ENCODE data around the gene HIPK3. TPM values are rescaled to one million over a fixed set of nuclear protein-coding genes. Genes with fewer than 3 reads are reported as not detected.

The HIPK3 gene
- total RNA-seq, 1 donor from 2014 or later: 100 TPM

GRCh38 chr11:33315822-33316221 is 58.6 kb downstream of the HIPK3 start:
- TF ChIP-seq CTCF (IDR thresholded peaks at IDR 0.05; ENCODE audit: insufficient read depth, low read length, severe bottlenecking): no peak
- no peak overlapping the region for H3K4me3 ChIP-seq (ENCODE audit: low read depth, low read length)
- H3K27me3 ChIP-seq (ENCODE audit: control insufficient read depth, insufficient read depth, low read length): no peaks in the 10 kb centered on the region
- FAIRE-seq: no peak
- no peaks in the 10 kb centered on the region for H3K36me3 ChIP-seq (ENCODE audit: control insufficient read depth, insufficient read depth, low read length)
- DNase-seq (ENCODE audit: low read depth): no peak

GRCh38 chr11:33317662-33318061 is 60.5 kb downstream of the HIPK3 start:
- H3K36me3 ChIP-seq (ENCODE audit: control insufficient read depth, insufficient read depth, low read length): no peaks in the 10 kb centered on the region
- FAIRE-seq (no peak), DNase-seq (ENCODE audit: low read depth) (peak; percentile 79)
- H3K27me3 ChIP-seq (ENCODE audit: control insufficient read depth, insufficient read depth, low read length): no peaks in the 10 kb centered on the region
- no peak overlapping the region for H3K4me3 ChIP-seq (ENCODE audit: low read depth, low read length)
- TF ChIP-seq CTCF (IDR thresholded peaks at IDR 0.05; ENCODE audit: insufficient read depth, low read length, severe bottlenecking): no peak

- Histone ChIP-seq H3K4me3 (ENCODE audit: low read depth, low read length) (no peak overlapping the region), H3K27me3 (ENCODE audit: control insufficient read depth, insufficient read depth, low read length) (no peaks in the 10 kb centered on the region), H3K36me3 (ENCODE audit: control insufficient read depth, insufficient read depth, low read length) (no peaks in the 10 kb centered on the region)
- DNase-seq (ENCODE audit: low read depth) (no peak), FAIRE-seq (no peak)
- no peak for TF ChIP-seq CTCF (IDR thresholded peaks at IDR 0.05; ENCODE audit: insufficient read depth, low read length, severe bottlenecking)
Measured at GRCh38 chr11:33320016-33320813, 63.0 kb downstream of the HIPK3 start.

- FAIRE-seq: no peak
- no peak for TF ChIP-seq CTCF (IDR thresholded peaks at IDR 0.05; ENCODE audit: insufficient read depth, low read length, severe bottlenecking)
- H3K27me3 ChIP-seq (ENCODE audit: control insufficient read depth, insufficient read depth, low read length): no peaks in the 10 kb centered on the region
- H3K36me3 ChIP-seq (ENCODE audit: control insufficient read depth, insufficient read depth, low read length): no peaks in the 10 kb centered on the region
- no peak overlapping the region for H3K4me3 ChIP-seq (ENCODE audit: low read depth, low read length)
- DNase-seq (ENCODE audit: low read depth): no peak
Measured at GRCh38 chr11:33320814-33321330, 63.7 kb downstream of the HIPK3 start.

- FAIRE-seq (no peak), DNase-seq (ENCODE audit: low read depth) (no peak)
- Histone ChIP-seq H3K36me3 (ENCODE audit: control insufficient read depth, insufficient read depth, low read length) (no peaks in the 10 kb centered on the region), H3K27me3 (ENCODE audit: control insufficient read depth, insufficient read depth, low read length) (no peaks in the 10 kb centered on the region), H3K4me3 (ENCODE audit: low read depth, low read length) (no peak overlapping the region)
- no peak for TF ChIP-seq CTCF (IDR thresholded peaks at IDR 0.05; ENCODE audit: insufficient read depth, low read length, severe bottlenecking)
Measured at GRCh38 chr11:33321422-33321821, 64.2 kb downstream of the HIPK3 start.
